ENCODE data around the gene KRTAP17-1.
"Not testable (repeated sequence)": the region's sequence is repeated elsewhere in the genome, so short reads cannot be mapped to it uniquely, and the experiment has no call there.

The KRTAP17-1 gene

GRCh38 chr17:41315204-41315794 is at the start of gene KRTAP17-1:
Gene KRTAP17-1 (minus strand): TSS chr17:41315710. CDS start chr17:41315650, 60 bp downstream.
- no peak within 1 kb of the TSS for H3K27ac Mint-ChIP-seq

GRCh38 chr17:41363881-41364280 is 48.4 kb upstream of the KRTAP17-1 start:
- H3K27ac Mint-ChIP-seq = no peak overlapping the region

More at GRCh38 chr17:41315204-41315794, at the start of gene KRTAP17-1:
- CTCF ChIA-PET = no interaction called here
- H3K4me1 Mint-ChIP-seq = peaks cover 16% of the 10 kb centered on the region
- H3K9me3 Mint-ChIP-seq = peaks cover 13% of the 10 kb centered on the region
- no peaks in the 10 kb centered on the region for H3K36me3 Mint-ChIP-seq
- H3K27me3 Mint-ChIP-seq = peaks cover 27% of the 10 kb centered on the region
- no peak for DNase-seq
- no peak within 1 kb of the TSS for H3K4me3 Mint-ChIP-seq

GRCh38 chr17:41360296-41360995 is 44.9 kb upstream of the KRTAP17-1 start:
- no peaks in the 10 kb centered on the region for H3K9me3 Mint-ChIP-seq
- no peak for DNase-seq
- H3K4me3 Mint-ChIP-seq = no peak overlapping the region
- no peak overlapping the region for H3K27ac Mint-ChIP-seq
- CTCF ChIA-PET = no interaction called here
- peaks cover 8% of the 10 kb centered on the region for H3K27me3 Mint-ChIP-seq
- H3K36me3 Mint-ChIP-seq = no peaks in the 10 kb centered on the region
- no peaks in the 10 kb centered on the region for H3K4me1 Mint-ChIP-seq

More at GRCh38 chr17:41363881-41364280, 48.4 kb upstream of the KRTAP17-1 start:
- Mint-ChIP-seq H3K9me3 (no peaks in the 10 kb centered on the region), H3K36me3 (no peaks in the 10 kb centered on the region), H3K4me1 (no peaks in the 10 kb centered on the region), H3K4me3 (no peak overlapping the region), H3K27me3 (no peaks in the 10 kb centered on the region)
- no peak for DNase-seq
- CTCF ChIA-PET = no interaction called here

- Mint-ChIP-seq H3K4me3 (no peak overlapping the region), H3K27ac (no peak overlapping the region), H3K27me3 (peaks cover 25% of the 10 kb centered on the region), H3K9me3 (no peaks in the 10 kb centered on the region), H3K4me1 (peaks cover 5% of the 10 kb centered on the region), H3K36me3 (no peaks in the 10 kb centered on the region)
- CTCF ChIA-PET = no interaction called here
- DNase-seq = no peak
These were observed 39.0 kb upstream of the KRTAP17-1 start for GRCh38 chr17:41354536-41354935.

- Mint-ChIP-seq H3K27me3 (peaks cover 25% of the 10 kb centered on the region), H3K4me3 (no peak overlapping the region), H3K36me3 (no peaks in the 10 kb centered on the region), H3K9me3 (no peaks in the 10 kb centered on the region), H3K27ac (no peak overlapping the region), H3K4me1 (peaks cover 5% of the 10 kb centered on the region)
- CTCF ChIA-PET = interaction anchor here (0.5 kb wide), 1 partner anchor 361 kb away, joined by 4 read pairs; no protein-coding TSS in a partner anchor
- no peak for DNase-seq
These were observed 37.3 kb upstream of the KRTAP17-1 start for GRCh38 chr17:41352597-41353366.

- no peaks in the 10 kb centered on the region for H3K36me3 Mint-ChIP-seq
- H3K4me1 Mint-ChIP-seq = peaks cover 5% of the 10 kb centered on the region
- no peak overlapping the region for H3K4me3 Mint-ChIP-seq
- peaks cover 18% of the 10 kb centered on the region for H3K27me3 Mint-ChIP-seq
- no peak overlapping the region for H3K27ac Mint-ChIP-seq
- CTCF ChIA-PET = no interaction called here
- no peaks in the 10 kb centered on the region for H3K9me3 Mint-ChIP-seq
- DNase-seq = no peak
These were observed 35.7 kb upstream of the KRTAP17-1 start for GRCh38 chr17:41351177-41351576.

- peaks cover 21% of the 10 kb centered on the region for H3K27me3 Mint-ChIP-seq
- H3K4me3 Mint-ChIP-seq, H3K36me3 Mint-ChIP-seq, CTCF ChIA-PET, DNase-seq, H3K4me1 Mint-ChIP-seq, H3K9me3 Mint-ChIP-seq, H3K27ac Mint-ChIP-seq: not testable (repeated sequence)
These were observed 34.9 kb upstream of the KRTAP17-1 start, which contains the start of gene KRT33A for GRCh38 chr17:41350381-41350878. Gene KRT33A (minus strand): TSS chr17:41350828. CDS start chr17:41350767, 61 bp downstream.

- H3K36me3 Mint-ChIP-seq = peaks cover 5% of the 10 kb centered on the region
- H3K9me3 Mint-ChIP-seq = peaks cover 8% of the 10 kb centered on the region
- peaks cover 9% of the 10 kb centered on the region for H3K4me1 Mint-ChIP-seq
- H3K27me3 Mint-ChIP-seq = peaks cover 12% of the 10 kb centered on the region
- CTCF ChIA-PET = interaction anchor here (0.6 to 1.1 kb wide), 3 partner anchors 19 to 1073 kb away, joined by 3 to 4 read pairs (median 3); no protein-coding TSS in a partner anchor
- DNase-seq = no peak
- no peak overlapping the region for H3K4me3 Mint-ChIP-seq
- no peak overlapping the region for H3K27ac Mint-ChIP-seq
These were observed 32.6 kb upstream of the KRTAP17-1 start for GRCh38 chr17:41347869-41348760.

GRCh38 chr17:41346421-41346820 is 30.9 kb upstream of the KRTAP17-1 start:
- H3K4me1 Mint-ChIP-seq = peaks cover 22% of the 10 kb centered on the region
- DNase-seq, H3K27me3 Mint-ChIP-seq, H3K27ac Mint-ChIP-seq, H3K4me3 Mint-ChIP-seq, CTCF ChIA-PET: not testable (repeated sequence)
- peaks cover 23% of the 10 kb centered on the region for H3K9me3 Mint-ChIP-seq
- H3K36me3 Mint-ChIP-seq = peaks cover 19% of the 10 kb centered on the region

GRCh38 chr17:41345992-41346391 is 30.5 kb upstream of the KRTAP17-1 start:
- H3K4me3 Mint-ChIP-seq = no peak overlapping the region
- peaks cover 23% of the 10 kb centered on the region for H3K9me3 Mint-ChIP-seq
- no peak for DNase-seq
- H3K27ac Mint-ChIP-seq = no peak overlapping the region
- CTCF ChIA-PET = no interaction called here
- H3K27me3 Mint-ChIP-seq = peaks cover 4% of the 10 kb centered on the region
- H3K4me1 Mint-ChIP-seq = peaks cover 26% of the 10 kb centered on the region
- peaks cover 19% of the 10 kb centered on the region for H3K36me3 Mint-ChIP-seq

- DNase-seq = no peak
- CTCF ChIA-PET = no interaction called here
- Mint-ChIP-seq H3K9me3 (peaks cover 23% of the 10 kb centered on the region), H3K4me1 (peaks cover 56% of the 10 kb centered on the region), H3K36me3 (peaks cover 19% of the 10 kb centered on the region), H3K4me3 (no peak overlapping the region), H3K27me3 (peaks cover 4% of the 10 kb centered on the region), H3K27ac (no peak overlapping the region)
These were observed 27.5 kb upstream of the KRTAP17-1 start for GRCh38 chr17:41343029-41343428.

- peak overlapping the region; percentile 88 for H3K27ac Mint-ChIP-seq
- peak; percentile 84 for DNase-seq
- H3K4me3 Mint-ChIP-seq = peak overlapping the region; percentile 10
- H3K36me3 Mint-ChIP-seq = peaks cover 19% of the 10 kb centered on the region
- H3K4me1 Mint-ChIP-seq = peaks cover 61% of the 10 kb centered on the region
- H3K27me3 Mint-ChIP-seq = peaks cover 6% of the 10 kb centered on the region
- CTCF ChIA-PET = no interaction called here
- peaks cover 23% of the 10 kb centered on the region for H3K9me3 Mint-ChIP-seq
These were observed 25.7 kb upstream of the KRTAP17-1 start for GRCh38 chr17:41340934-41341861.

GRCh38 chr17:41340494-41340893 is 25.0 kb upstream of the KRTAP17-1 start:
- H3K4me3 Mint-ChIP-seq = peak overlapping the region; percentile 8
- H3K27ac Mint-ChIP-seq = peak overlapping the region; percentile 88
- peaks cover 66% of the 10 kb centered on the region for H3K4me1 Mint-ChIP-seq
- peaks cover 19% of the 10 kb centered on the region for H3K36me3 Mint-ChIP-seq
- peaks cover 23% of the 10 kb centered on the region for H3K9me3 Mint-ChIP-seq
- no peak for DNase-seq
- H3K27me3 Mint-ChIP-seq = peaks cover 9% of the 10 kb centered on the region
- CTCF ChIA-PET = no interaction called here
